ENCODE measurements around the gene SERINC2.

Gene SERINC2

DNA sequence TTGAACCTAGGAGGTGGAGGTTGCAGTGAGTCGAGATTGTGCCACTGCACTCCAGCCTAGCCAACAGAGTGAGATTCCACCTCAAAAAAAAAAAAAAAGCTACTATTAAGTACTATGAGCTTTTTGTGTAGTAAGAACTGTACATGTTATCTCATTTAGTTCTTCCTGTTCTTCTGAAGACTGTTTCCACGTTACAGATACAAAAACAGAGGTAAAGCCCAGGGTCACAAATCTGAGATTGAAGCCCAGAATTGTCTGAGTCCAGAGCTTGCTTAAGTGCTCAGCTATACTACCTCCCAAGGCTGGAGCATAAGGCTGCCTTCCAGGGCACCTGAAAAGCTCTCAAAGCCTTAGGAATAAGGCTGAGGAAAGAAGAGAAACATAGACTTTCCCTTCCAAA, 43.0 kb upstream of the SERINC2 start:
- Histone ChIP-seq H2BK12ac (ENCODE audit: low read length) (no peak overlapping the region), H3K27me3 (ENCODE audit: control insufficient read depth in 3 of 3, insufficient read depth in 3 of 3, low read depth in 1 of 3, low read length in 3 of 3) (peaks cover 0 to 8% (median 0%) of the 10 kb centered on the region in 3 experiments), H3K4me1 (ENCODE audit: control insufficient read depth in 2 of 2, insufficient read depth in 1 of 2, low read depth in 1 of 2, low read length in 2 of 2) (peaks cover 17 to 18% of the 10 kb centered on the region in 2 donors), H2AFZ (ENCODE audit: low read length) (no peak overlapping the region), H3K4me2 (ENCODE audit: insufficient read depth, low read length, poor library complexity, severe bottlenecking) (no peak overlapping the region), H3K4me3 (ENCODE audit: low read length in 2 of 2) (no peak overlapping the region), H4K91ac (ENCODE audit: low read depth, low read length, poor library complexity) (no peak overlapping the region), H2BK5ac (ENCODE audit: low read length) (no peak overlapping the region), H3K23ac (ENCODE audit: low read depth, low read length, poor library complexity) (no peak overlapping the region), H3K36me3 (replicated peaks in 1 of 2; ENCODE audit: control insufficient read depth in 2 of 2, insufficient read depth in 2 of 2, low read length in 2 of 2) (peaks cover 9 to 41% of the 10 kb centered on the region in 2 donors), H3K79me1 (ENCODE audit: low read depth, low read length) (no peaks in the 10 kb centered on the region), H2BK120ac (ENCODE audit: low read depth, low read length) (no peak overlapping the region), H3K9me3 (replicated peaks in 1 of 2; ENCODE audit: control insufficient read depth in 2 of 2, insufficient read depth in 1 of 2, low read depth in 1 of 2, low read length in 2 of 2) (no peaks in the 10 kb centered on the region), H2AK5ac (ENCODE audit: low read depth, low read length) (no peak overlapping the region), H3K4ac (ENCODE audit: low read length) (no peak overlapping the region), H4K8ac (ENCODE audit: low read depth, low read length) (no peak overlapping the region), H3K27ac (replicated peaks; ENCODE audit: low read length) (no peak overlapping the region), H3K18ac (ENCODE audit: low read length) (no peak overlapping the region), H3K14ac (ENCODE audit: low read length) (no peak overlapping the region), H3K9ac (ENCODE audit: low read depth, low read length, poor library complexity) (no peak overlapping the region), H2BK15ac (ENCODE audit: low read length) (no peak overlapping the region)
- DNase-seq (ENCODE audit: low spot score): no peak
- WGBS, 2 donors (ENCODE audit: extremely low coverage in 2 of 2, insufficient read length in 2 of 2, insufficient replicate concordance in 1 of 2): no CpG with 5 or more reads among the region's 2 CpGs

DNA sequence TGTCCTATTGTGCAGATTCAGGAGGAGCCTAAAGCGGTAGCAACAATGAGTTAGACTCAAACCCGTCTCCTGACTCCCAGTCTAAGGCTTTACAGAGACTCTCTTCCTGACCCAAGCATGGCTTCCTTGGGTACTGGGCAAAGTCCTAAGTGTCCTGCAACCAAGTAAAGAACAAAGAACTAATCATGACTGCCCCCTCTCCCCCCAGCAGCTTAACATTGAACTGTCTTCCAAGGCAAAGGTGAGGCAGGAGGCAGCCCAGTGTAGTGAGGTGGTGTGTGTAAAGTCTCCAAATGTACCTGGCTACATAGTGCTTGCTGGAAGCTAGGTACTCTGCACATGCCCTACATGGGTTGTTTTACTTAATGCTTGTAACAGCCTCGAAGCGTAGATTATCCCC, 42.4 kb upstream of the SERINC2 start:
- DNase-seq (ENCODE audit: low spot score): no peak
- Histone ChIP-seq H3K9ac (ENCODE audit: low read depth, low read length, poor library complexity) (peak overlapping the region; percentile 39), H2BK15ac (ENCODE audit: low read length) (no peak overlapping the region), H3K23ac (ENCODE audit: low read depth, low read length, poor library complexity) (no peak overlapping the region), H2BK5ac (ENCODE audit: low read length) (no peak overlapping the region), H3K9me3 (replicated peaks in 1 of 2; ENCODE audit: control insufficient read depth in 2 of 2, insufficient read depth in 1 of 2, low read depth in 1 of 2, low read length in 2 of 2) (no peaks in the 10 kb centered on the region), H4K91ac (ENCODE audit: low read depth, low read length, poor library complexity) (no peak overlapping the region), H3K27me3 (ENCODE audit: control insufficient read depth in 3 of 3, insufficient read depth in 3 of 3, low read depth in 1 of 3, low read length in 3 of 3) (peaks cover 0 to 8% (median 0%) of the 10 kb centered on the region in 3 experiments), H3K18ac (ENCODE audit: low read length) (no peak overlapping the region), H4K8ac (ENCODE audit: low read depth, low read length) (no peak overlapping the region), H2BK12ac (ENCODE audit: low read length) (no peak overlapping the region), H2AK5ac (ENCODE audit: low read depth, low read length) (no peak overlapping the region), H3K4ac (ENCODE audit: low read length) (no peak overlapping the region), H3K14ac (ENCODE audit: low read length) (no peak overlapping the region), H3K4me1 (ENCODE audit: control insufficient read depth in 2 of 2, insufficient read depth in 1 of 2, low read depth in 1 of 2, low read length in 2 of 2) (peaks cover 17 to 18% of the 10 kb centered on the region in 2 donors), H3K4me3 (ENCODE audit: low read length in 2 of 2) (no peak overlapping the region), H3K36me3 (replicated peaks in 1 of 2; ENCODE audit: control insufficient read depth in 2 of 2, insufficient read depth in 2 of 2, low read length in 2 of 2) (peaks cover 9 to 35% of the 10 kb centered on the region in 2 donors), H2BK120ac (ENCODE audit: low read depth, low read length) (no peak overlapping the region), H3K79me1 (ENCODE audit: low read depth, low read length) (no peaks in the 10 kb centered on the region), H3K4me2 (ENCODE audit: insufficient read depth, low read length, poor library complexity, severe bottlenecking) (no peak overlapping the region), H3K27ac (replicated peaks; ENCODE audit: low read length) (no peak overlapping the region), H2AFZ (ENCODE audit: low read length) (no peak overlapping the region)
- WGBS, 2 donors (ENCODE audit: extremely low coverage in 2 of 2, insufficient read length in 2 of 2, insufficient replicate concordance in 1 of 2): no CpG with 5 or more reads among the region's 4 CpGs

DNA sequence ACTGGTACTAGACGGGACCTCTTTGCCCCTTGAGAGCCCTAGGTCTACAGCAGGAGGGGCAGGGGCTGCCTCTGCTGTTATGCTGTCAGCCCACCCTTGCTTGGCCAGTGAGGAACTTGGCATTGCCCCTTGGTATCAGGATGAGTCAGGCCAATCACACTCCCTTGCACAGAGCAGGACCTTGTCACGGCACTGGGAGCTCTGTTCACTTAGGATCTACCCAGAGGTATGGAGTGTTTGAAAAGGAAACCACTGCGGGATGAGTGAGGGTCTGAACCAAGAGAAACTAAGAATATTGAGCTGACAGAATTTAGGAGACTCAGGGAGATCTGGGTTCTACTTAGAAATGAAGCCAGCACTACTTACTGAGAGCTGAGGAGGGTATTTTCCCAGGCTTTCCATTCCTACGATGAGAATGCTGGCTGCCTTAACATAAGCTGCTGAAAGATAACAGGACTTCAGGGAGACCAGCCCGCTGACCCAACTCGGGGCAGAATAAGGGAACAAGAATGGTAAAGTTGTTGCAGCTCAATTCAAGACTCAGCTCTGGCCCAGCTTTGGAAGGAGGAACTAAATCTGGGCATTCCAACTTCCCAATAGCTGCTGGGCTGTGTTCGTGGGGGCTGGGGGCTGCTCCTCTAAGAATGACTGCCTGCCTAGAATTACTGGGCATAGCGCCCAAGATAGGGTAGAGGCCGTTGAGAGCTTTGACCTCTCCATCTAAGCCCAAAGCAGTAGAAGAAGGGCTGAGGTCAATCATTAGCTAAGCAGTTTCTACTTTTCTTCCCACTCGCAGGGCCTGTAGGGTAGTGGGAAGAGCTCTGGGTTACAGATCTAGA, 41.7 kb upstream of the SERINC2 start:
- Histone ChIP-seq H3K79me1 (ENCODE audit: low read depth, low read length) (no peaks in the 10 kb centered on the region), H2BK15ac (ENCODE audit: low read length) (no peak overlapping the region), H3K27me3 (ENCODE audit: control insufficient read depth in 3 of 3, insufficient read depth in 3 of 3, low read depth in 1 of 3, low read length in 3 of 3) (peaks cover 0 to 8% (median 0%) of the 10 kb centered on the region in 3 experiments), H3K18ac (ENCODE audit: low read length) (no peak overlapping the region), H3K36me3 (replicated peaks in 1 of 2; ENCODE audit: control insufficient read depth in 2 of 2, insufficient read depth in 2 of 2, low read length in 2 of 2) (peaks cover 4 to 28% of the 10 kb centered on the region in 2 donors), H3K9me3 (replicated peaks in 1 of 2; ENCODE audit: control insufficient read depth in 2 of 2, insufficient read depth in 1 of 2, low read depth in 1 of 2, low read length in 2 of 2) (no peaks in the 10 kb centered on the region), H3K4ac (ENCODE audit: low read length) (no peak overlapping the region), H3K14ac (ENCODE audit: low read length) (no peak overlapping the region), H2AK5ac (ENCODE audit: low read depth, low read length) (no peak overlapping the region), H4K91ac (ENCODE audit: low read depth, low read length, poor library complexity) (no peak overlapping the region), H3K4me3 (ENCODE audit: low read length in 2 of 2) (no peak overlapping the region), H2BK12ac (ENCODE audit: low read length) (no peak overlapping the region), H3K9ac (ENCODE audit: low read depth, low read length, poor library complexity) (no peak overlapping the region), H3K23ac (ENCODE audit: low read depth, low read length, poor library complexity) (no peak overlapping the region), H3K4me1 (ENCODE audit: control insufficient read depth in 2 of 2, insufficient read depth in 1 of 2, low read depth in 1 of 2, low read length in 2 of 2) (peaks cover 19 to 23% of the 10 kb centered on the region in 2 donors), H3K4me2 (ENCODE audit: insufficient read depth, low read length, poor library complexity, severe bottlenecking) (no peak overlapping the region), H2BK120ac (ENCODE audit: low read depth, low read length) (no peak overlapping the region), H2AFZ (ENCODE audit: low read length) (no peak overlapping the region), H2BK5ac (ENCODE audit: low read length) (no peak overlapping the region), H4K8ac (ENCODE audit: low read depth, low read length) (no peak overlapping the region), H3K27ac (replicated peaks; ENCODE audit: low read length) (no peak overlapping the region)
- WGBS, 2 donors (ENCODE audit: extremely low coverage in 2 of 2, insufficient read length in 2 of 2, insufficient replicate concordance in 1 of 2): no CpG with 5 or more reads among the region's 10 CpGs
- no peak for DNase-seq (ENCODE audit: low spot score)

DNA sequence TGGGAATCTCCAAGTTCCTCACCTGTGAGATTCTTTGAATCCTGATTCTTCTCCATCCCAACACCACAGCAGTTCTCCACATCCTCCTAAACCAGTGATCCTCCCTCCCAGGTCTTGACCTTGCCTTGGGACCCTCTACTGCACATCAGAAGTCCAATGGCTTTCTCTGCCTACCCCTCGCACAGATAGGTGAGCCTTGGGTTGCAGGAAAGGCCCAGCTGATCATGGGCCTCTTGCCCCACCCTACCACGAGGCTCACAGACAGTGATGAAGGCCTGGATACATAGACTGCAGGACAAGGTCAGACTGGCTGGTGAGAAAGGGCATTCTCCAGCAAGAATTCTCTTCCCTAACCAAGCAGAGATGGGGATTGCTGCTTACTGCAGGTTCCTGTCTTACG, 41.0 kb upstream of the SERINC2 start:
- no peak overlapping the region for H3K9ac ChIP-seq (ENCODE audit: low read depth, low read length, poor library complexity)
- H3K27me3 ChIP-seq (ENCODE audit: control insufficient read depth in 3 of 3, insufficient read depth in 3 of 3, low read depth in 1 of 3, low read length in 3 of 3): peaks cover 0 to 8% (median 0%) of the 10 kb centered on the region in 3 experiments
- WGBS, 2 donors (ENCODE audit: extremely low coverage in 2 of 2, insufficient read length in 2 of 2, insufficient replicate concordance in 1 of 2): no CpG with 5 or more reads among the region's 3 CpGs
- no peak overlapping the region for H2BK15ac ChIP-seq (ENCODE audit: low read length)
- no peak overlapping the region for H2BK12ac ChIP-seq (ENCODE audit: low read length)
- H3K36me3 ChIP-seq (replicated peaks in 1 of 2; ENCODE audit: control insufficient read depth in 2 of 2, insufficient read depth in 2 of 2, low read length in 2 of 2): peaks cover 0 to 21% of the 10 kb centered on the region in 2 donors
- H3K4me2 ChIP-seq (ENCODE audit: insufficient read depth, low read length, poor library complexity, severe bottlenecking): no peak overlapping the region
- no peak overlapping the region for H2BK120ac ChIP-seq (ENCODE audit: low read depth, low read length)
- H2AFZ ChIP-seq (ENCODE audit: low read length): no peak overlapping the region
- H2BK5ac ChIP-seq (ENCODE audit: low read length): no peak overlapping the region
- no peak overlapping the region for H4K8ac ChIP-seq (ENCODE audit: low read depth, low read length)
- DNase-seq (ENCODE audit: low spot score): no peak
- no peak overlapping the region for H3K14ac ChIP-seq (ENCODE audit: low read length)
- H3K4ac ChIP-seq (ENCODE audit: low read length): no peak overlapping the region
- no peak overlapping the region for H3K23ac ChIP-seq (ENCODE audit: low read depth, low read length, poor library complexity)
- no peak overlapping the region for H3K27ac ChIP-seq (replicated peaks; ENCODE audit: low read length)
- no peaks in the 10 kb centered on the region for H3K79me1 ChIP-seq (ENCODE audit: low read depth, low read length)
- H3K4me3 ChIP-seq (ENCODE audit: low read length in 2 of 2): peak overlapping the region in 1 of 2 donors; percentile 49
- no peaks in the 10 kb centered on the region for H3K9me3 ChIP-seq (replicated peaks in 1 of 2; ENCODE audit: control insufficient read depth in 2 of 2, insufficient read depth in 1 of 2, low read depth in 1 of 2, low read length in 2 of 2)
- H4K91ac ChIP-seq (ENCODE audit: low read depth, low read length, poor library complexity): no peak overlapping the region
- no peak overlapping the region for H3K18ac ChIP-seq (ENCODE audit: low read length)
- H2AK5ac ChIP-seq (ENCODE audit: low read depth, low read length): no peak overlapping the region
- H3K4me1 ChIP-seq (ENCODE audit: control insufficient read depth in 2 of 2, insufficient read depth in 1 of 2, low read depth in 1 of 2, low read length in 2 of 2): peaks cover 23 to 30% of the 10 kb centered on the region in 2 donors
